NT2/D1 (cell line): ENCODE measurements around the gene ACP5.
"Not testable (repeated sequence)": the region's sequence is repeated elsewhere in the genome, so short reads cannot be mapped to it uniquely, and the experiment has no call there.

Experiments used
- DNase-seq: peaks from one replicate; pipeline ENCODE4 v3.0.0-alpha.2; 2011; ENCODE audit warnings: low read depth, low spot score
- H3K27me3 ChIP-seq: 2 replicates; pipeline ENCODE4 v1.6.0; 2011; ENCODE audit warnings: mild to moderate bottlenecking; ENCODE audit not compliant: insufficient read length, insufficient read depth
- H3K36me3 ChIP-seq: 2 replicates; pipeline ENCODE4 v1.6.1; 2011; ENCODE audit warnings: mild to moderate bottlenecking, low read length, mixed read lengths; ENCODE audit not compliant: insufficient read depth, insufficient read length
- H3K4me1 ChIP-seq: 2 replicates; pipeline ENCODE4 v1.5.1; 2011; ENCODE audit not compliant: insufficient read depth, insufficient read length
- H3K4me3 ChIP-seq: 2 replicates; pipeline ENCODE4 v1.5.1; 2011; ENCODE audit warnings: low read depth; ENCODE audit not compliant: insufficient read length
- H3K9ac ChIP-seq: 2 replicates; pipeline ENCODE4 v1.6.0; 2011; ENCODE audit warnings: low read depth; ENCODE audit not compliant: insufficient read length
- H3K9me3 ChIP-seq: 2 replicates; pipeline ENCODE4 v1.5.1; 2011; ENCODE audit warnings: mild to moderate bottlenecking, low read length; ENCODE audit not compliant: insufficient read depth
- SUZ12 ChIP-seq: IDR thresholded peaks from 2 replicates; pipeline ENCODE4 v1.6.1; 2011; ENCODE audit not compliant: insufficient read length, insufficient read depth; ENCODE audit errors: extremely low read depth
- YY1 ChIP-seq: IDR thresholded peaks from 2 replicates; pipeline ENCODE4 v1.6.1; 2011; ENCODE audit not compliant: insufficient read length, insufficient read depth
- ZNF274 ChIP-seq: IDR thresholded peaks from 2 replicates; pipeline ENCODE4 v1.6.1; 2011; ENCODE audit warnings: mild to moderate bottlenecking, low read depth, low read length

The ACP5 gene

DNA sequence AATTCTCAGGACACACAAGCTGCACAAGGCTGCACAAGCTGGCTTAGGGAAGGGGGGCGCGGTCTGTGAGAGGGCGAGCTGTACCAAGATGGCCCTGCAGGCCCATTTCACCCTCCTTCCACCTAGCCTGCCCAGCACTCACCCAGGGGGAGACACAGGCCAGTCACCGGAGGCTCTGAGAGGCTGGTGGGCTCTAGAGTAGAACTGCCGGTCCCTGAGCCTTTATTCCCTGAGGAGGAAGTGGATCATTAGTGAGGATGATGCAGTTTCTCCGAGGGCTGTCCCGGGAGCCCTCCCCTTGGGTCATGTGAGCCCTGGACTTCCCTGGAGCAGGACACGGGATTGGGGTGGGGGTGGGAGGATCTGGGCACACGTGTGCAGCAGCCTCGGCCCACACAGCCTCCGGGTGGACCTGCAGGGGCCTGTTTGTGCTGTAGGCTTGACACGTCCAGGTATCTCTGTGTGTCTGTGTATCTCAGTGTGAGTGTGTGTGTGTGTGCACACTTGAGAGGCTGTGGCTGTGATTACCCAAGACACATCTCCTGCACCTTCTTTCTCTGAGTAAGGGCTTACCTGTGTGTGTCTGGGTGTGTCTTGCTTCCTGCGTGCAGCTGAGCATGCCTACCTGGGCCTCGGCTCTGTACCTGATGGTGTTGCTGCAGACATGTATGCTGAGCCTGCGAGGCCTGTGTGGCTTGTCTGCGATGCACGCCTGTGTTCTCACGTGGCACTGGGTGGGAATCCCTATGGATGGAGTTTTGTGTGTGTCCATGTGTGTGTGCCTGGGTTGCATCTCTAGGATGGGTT lies at the start of gene ACP5:
Gene ACP5, minus strand, starts transcription at position 195 of the 807 bp plus-strand sequence. CDS start 328 bp downstream, outside the sequence.
- H3K36me3 ChIP-seq = no peaks in the 10 kb centered on the region
- H3K4me1 ChIP-seq = peaks cover 9% of the 10 kb centered on the region
- no peaks in the 10 kb centered on the region for H3K9me3 ChIP-seq
- H3K27me3 ChIP-seq = no peaks in the 10 kb centered on the region
- H3K9ac ChIP-seq = no peak within 1 kb of the TSS
- no peak for DNase-seq
- H3K4me3 ChIP-seq = no peak within 1 kb of the TSS
- no peak for TF ChIP-seq ZNF274
- no peak for TF ChIP-seq SUZ12
- TF ChIP-seq YY1 = no peak

DNA sequence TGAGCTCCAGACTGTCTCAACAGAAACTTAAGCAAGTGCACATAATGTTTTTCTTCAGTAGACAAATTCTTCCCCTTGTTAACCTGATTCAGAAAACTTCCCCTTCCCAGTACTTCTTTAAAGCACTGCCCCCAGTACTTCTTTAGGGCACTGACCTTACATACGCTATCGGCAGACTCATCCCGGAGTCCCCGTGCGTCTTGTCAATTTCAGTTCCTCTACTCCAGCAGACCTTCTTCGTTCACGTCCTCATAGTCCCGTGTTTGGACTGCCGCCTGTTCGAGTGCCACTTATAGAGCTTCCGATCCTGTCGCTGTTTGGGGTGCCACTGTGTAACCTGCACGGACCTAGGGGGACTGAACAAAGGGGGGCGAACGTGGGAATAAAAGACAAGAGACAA lies 48.8 kb upstream of the ACP5 start:
- Histone ChIP-seq H3K9ac (no peak overlapping the region), H3K27me3 (peaks cover 42% of the 10 kb centered on the region), H3K9me3 (no peaks in the 10 kb centered on the region), H3K36me3 (no peaks in the 10 kb centered on the region), H3K4me3 (no peak overlapping the region), H3K4me1 (no peaks in the 10 kb centered on the region)
- TF ChIP-seq YY1 (no peak), ZNF274 (no peak), SUZ12 (no peak)
- DNase-seq = no peak

DNA sequence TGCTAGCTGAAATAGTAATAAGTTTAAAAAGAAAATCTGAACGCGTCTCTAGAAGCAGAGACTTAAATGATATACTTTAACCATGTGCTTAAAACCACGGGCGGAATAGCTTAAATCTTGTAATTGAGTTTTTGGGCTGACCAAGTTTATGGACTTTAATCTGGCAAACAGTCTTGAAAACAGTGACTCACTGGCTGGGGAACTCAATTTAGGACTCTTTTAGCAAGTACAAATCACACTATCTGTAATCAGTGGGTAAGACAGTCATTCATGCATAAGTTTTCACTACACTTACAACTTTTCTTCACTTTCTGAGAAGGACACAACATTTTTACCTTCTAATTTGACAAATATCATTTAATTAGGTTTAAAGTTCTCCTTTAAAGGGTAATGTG lies 46.6 kb upstream of the ACP5 start:
- H3K27me3 ChIP-seq = peaks cover 42% of the 10 kb centered on the region
- no peaks in the 10 kb centered on the region for H3K9me3 ChIP-seq
- peak overlapping the region; percentile 21 for H3K9ac ChIP-seq
- TF ChIP-seq ZNF274 (no peak), YY1 (no peak), SUZ12 (no peak)
- DNase-seq = no peak
- peaks cover 22% of the 10 kb centered on the region for H3K36me3 ChIP-seq
- H3K4me3 ChIP-seq = peak overlapping the region; percentile 37
- H3K4me1 ChIP-seq = no peaks in the 10 kb centered on the region

DNA sequence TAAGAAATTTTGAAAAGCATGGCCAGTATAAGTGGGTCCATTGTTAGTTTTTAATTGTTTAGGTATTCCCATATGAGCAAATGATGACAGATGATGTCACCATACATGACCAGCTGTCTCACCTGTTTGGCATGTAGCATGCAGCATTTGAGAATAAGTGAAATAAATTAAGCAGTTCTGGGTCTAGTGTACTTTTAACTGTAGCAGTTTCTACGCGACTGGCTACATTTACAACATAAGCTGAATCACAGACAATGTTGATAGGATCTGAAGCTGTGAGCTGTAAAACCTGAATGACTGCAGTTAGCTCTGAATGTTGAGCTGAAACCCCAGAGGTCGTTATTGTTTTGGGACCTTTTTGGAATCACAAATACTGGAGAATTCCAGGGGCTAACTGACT lies 45.0 kb upstream of the ACP5 start:
- not testable (repeated sequence) for H3K4me3 ChIP-seq, H3K9ac ChIP-seq, H3K4me1 ChIP-seq, DNase-seq
- Histone ChIP-seq H3K27me3 (peaks cover 42% of the 10 kb centered on the region), H3K36me3 (peaks cover 38% of the 10 kb centered on the region), H3K9me3 (peaks cover 14% of the 10 kb centered on the region)

DNA sequence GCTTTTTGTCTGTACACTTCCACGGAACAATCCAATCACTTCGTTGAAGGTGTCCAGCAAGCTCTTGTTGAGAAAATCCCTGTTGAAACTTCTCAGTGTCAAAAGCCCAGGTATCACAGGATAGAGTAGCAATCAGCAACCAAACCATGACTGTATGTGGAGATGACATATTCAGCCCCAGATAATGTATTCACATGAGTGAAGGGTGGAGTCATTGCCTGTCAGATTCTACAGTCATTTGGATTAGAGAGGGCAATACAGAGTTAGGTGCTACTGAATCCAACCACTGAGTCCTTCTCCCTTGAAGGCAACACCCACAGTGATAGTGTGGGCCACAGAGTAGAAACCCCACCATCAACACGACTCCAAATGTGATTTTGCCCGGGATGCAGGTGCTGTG lies 43.1 kb upstream of the ACP5 start:
- H3K36me3 ChIP-seq = peaks cover 55% of the 10 kb centered on the region
- peaks cover 25% of the 10 kb centered on the region for H3K27me3 ChIP-seq
- H3K9me3 ChIP-seq = peaks cover 32% of the 10 kb centered on the region
- no peaks in the 10 kb centered on the region for H3K4me1 ChIP-seq
- no peak for DNase-seq
- TF ChIP-seq SUZ12 = no peak
- no peak for TF ChIP-seq YY1
- no peak for TF ChIP-seq ZNF274
- no peak overlapping the region for H3K4me3 ChIP-seq
- H3K9ac ChIP-seq = no peak overlapping the region

DNA sequence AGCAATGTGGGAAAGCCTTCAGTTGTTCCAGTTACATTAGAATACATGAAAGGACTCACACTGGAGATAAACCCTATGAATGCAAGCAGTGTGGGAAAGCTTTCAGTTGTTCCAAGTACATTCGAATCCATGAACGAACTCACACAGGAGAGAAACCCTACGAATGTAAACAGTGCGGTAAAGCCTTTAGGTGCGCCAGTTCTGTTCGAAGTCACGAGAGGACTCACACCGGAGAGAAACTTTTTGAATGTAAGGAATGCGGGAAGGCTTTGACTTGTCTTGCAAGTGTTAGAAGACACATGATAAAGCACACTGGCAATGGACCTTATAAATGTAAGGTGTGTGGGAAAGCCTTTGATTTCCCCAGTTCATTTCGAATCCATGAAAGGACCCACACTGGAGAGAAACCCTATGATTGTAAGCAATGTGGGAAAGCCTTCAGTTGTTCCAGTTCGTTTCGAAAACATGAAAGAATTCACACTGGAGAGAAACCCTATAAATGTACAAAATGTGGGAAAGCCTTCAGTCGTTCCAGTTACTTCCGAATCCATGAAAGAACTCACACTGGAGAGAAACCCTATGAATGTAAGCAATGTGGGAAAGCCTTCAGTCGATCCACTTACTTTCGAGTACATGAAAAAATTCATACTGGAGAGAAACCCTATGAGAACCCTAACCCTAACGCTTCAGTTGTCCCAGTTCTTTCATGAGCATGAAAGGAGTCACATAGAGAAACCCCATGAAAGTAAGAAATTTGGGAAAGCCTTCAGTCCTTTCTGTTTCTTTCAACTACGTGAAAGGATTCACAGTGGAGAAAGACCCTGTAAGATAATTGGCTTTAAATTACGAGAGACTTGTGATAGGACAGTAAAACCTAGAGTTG lies 40.0 kb upstream of the ACP5 start:
- DNase-seq = no peak
- peaks cover 77% of the 10 kb centered on the region for H3K36me3 ChIP-seq
- no peak overlapping the region for H3K4me3 ChIP-seq
- H3K9me3 ChIP-seq = peaks cover 62% of the 10 kb centered on the region
- H3K9ac ChIP-seq = no peak overlapping the region
- H3K27me3 ChIP-seq = no peaks in the 10 kb centered on the region
- no peaks in the 10 kb centered on the region for H3K4me1 ChIP-seq
- peak; percentile 79 for TF ChIP-seq ZNF274
- TF ChIP-seq YY1 = no peak
- no peak for TF ChIP-seq SUZ12
